HG03097 (cell line): ENCODE measurements around the gene PSMC4.

Experiments used
- ATAC-seq: cut with Tn5 transposase; IDR thresholded peaks from one replicate; pipeline ENCODE4 v1.9.1; 2021; ENCODE audit not compliant: unreplicated experiment, low FRiP score

PSMC4 gene

GRCh38 chr19:39987167-39987566, 16.2 kb downstream of the PSMC4 start:
- no peak for ATAC-seq

GRCh38 chr19:39987596-39987995, 16.6 kb downstream of the PSMC4 start:
- ATAC-seq, result no peak

GRCh38 chr19:39993605-39994004, 22.6 kb downstream of the PSMC4 start:
- ATAC-seq, result no peak

GRCh38 chr19:39994361-39994760, 23.4 kb downstream of the PSMC4 start:
- ATAC-seq, result no peak

- ATAC-seq, result no peak
Observed at GRCh38 chr19:39995794-39996193, 24.8 kb downstream of the PSMC4 start.

GRCh38 chr19:39996218-39996810, 25.3 kb downstream of the PSMC4 start:
- no peak for ATAC-seq

GRCh38 chr19:39996811-39997637, 26.1 kb downstream of the PSMC4 start, which contains the start of gene ZNF546:
Gene ZNF546, plus strand, starts transcription at chr19:39997060. Its CDS starts 1,267 bp downstream, at chr19:39998327.
- ATAC-seq, result peak; percentile 86

- no peak for ATAC-seq
Observed at GRCh38 chr19:39997638-39998216, 26.8 kb downstream of the PSMC4 start.

GRCh38 chr19:39998501-39998900, 27.5 kb downstream of the PSMC4 start:
- ATAC-seq, result no peak

GRCh38 chr19:40005691-40006272, 34.8 kb downstream of the PSMC4 start:
- no peak for ATAC-seq

- no peak for ATAC-seq
Observed at GRCh38 chr19:40006273-40006691, 35.3 kb downstream of the PSMC4 start.

- ATAC-seq, result no peak
Observed at GRCh38 chr19:40009674-40010073, 38.7 kb downstream of the PSMC4 start.

GRCh38 chr19:40013991-40014390, 43.0 kb downstream of the PSMC4 start:
- ATAC-seq, result no peak

GRCh38 chr19:40023969-40024368, 53.0 kb downstream of the PSMC4 start:
- no peak for ATAC-seq

GRCh38 chr19:40025938-40026596, 55.1 kb downstream of the PSMC4 start:
- ATAC-seq, result no peak

GRCh38 chr19:40026597-40026970, 55.6 kb downstream of the PSMC4 start:
- no peak for ATAC-seq
